WERI-Rb-1 (cell line): ENCODE data around the gene MICAL3.
"Not testable (repeated sequence)": the region's sequence is repeated elsewhere in the genome, so short reads cannot be mapped to it uniquely, and the experiment has no call there.

Source experiments
- DNase-seq: peaks from one replicate; pipeline ENCODE4 v3.0.0-alpha.2; 2020
- H3K27ac ChIP-seq: fragments of 250-450 bp; sonication (Bioruptor Pico); 2 replicates; pipeline ENCODE4 v1.5.1; 2020; ENCODE audit warnings: mild to moderate bottlenecking, moderate library complexity
- H3K27me3 ChIP-seq: fragments of 250-450 bp; sonication (Bioruptor Pico); 2 replicates; pipeline ENCODE4 v1.5.1; 2021; ENCODE audit warnings: mild to moderate bottlenecking, low read depth, moderate library complexity; ENCODE audit not compliant: insufficient read depth, severe bottlenecking
- H3K36me3 ChIP-seq: fragments of 250-450 bp; sonication (Bioruptor Pico); 2 replicates; pipeline ENCODE4 v1.5.1; 2020; ENCODE audit warnings: mild to moderate bottlenecking, moderate library complexity
- H3K4me3 ChIP-seq: 2 replicates; pipeline ENCODE4 v1.5.1; 2011; ENCODE audit warnings: low read depth, mild to moderate bottlenecking, control low read depth, low read length
- H3K9me3 ChIP-seq: fragments of 250-450 bp; sonication (Bioruptor Pico); 2 replicates; pipeline ENCODE4 v1.5.1; 2021; ENCODE audit warnings: mild to moderate bottlenecking, moderate library complexity; ENCODE audit not compliant: severe bottlenecking
- TF ChIP-seq, protein P1 (sequence below): IDR thresholded peaks from 2 replicates; pipeline ENCODE4 v1.5.1; 2011; ENCODE audit warnings: low read depth, mild to moderate bottlenecking, control low read depth, inconsistent platforms, low read length

Gene MICAL3

DNA sequence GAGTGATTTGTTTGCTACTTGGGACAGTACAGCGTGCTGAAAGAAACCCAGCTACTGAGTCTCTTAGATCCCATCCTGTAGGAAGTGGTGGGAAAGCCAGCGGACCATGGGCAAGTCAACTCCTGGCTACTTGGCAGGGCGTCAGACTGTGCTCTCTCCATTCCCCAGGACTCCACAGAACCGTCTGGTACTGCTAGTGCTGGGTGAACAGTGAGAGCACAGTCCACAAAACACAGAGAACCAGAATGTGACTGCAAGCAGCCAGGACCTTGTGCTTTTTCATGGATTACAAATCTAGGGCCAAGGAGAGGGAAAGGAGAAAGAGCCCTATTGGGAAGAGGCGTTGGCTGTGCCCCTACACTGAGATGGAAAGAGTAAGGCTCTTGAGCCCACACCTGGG, 260.3 kb downstream of the MICAL3 start:
- H3K4me3 ChIP-seq = no peak overlapping the region
- H3K9me3 ChIP-seq = no peaks in the 10 kb centered on the region
- TF ChIP-seq, protein P1, sequence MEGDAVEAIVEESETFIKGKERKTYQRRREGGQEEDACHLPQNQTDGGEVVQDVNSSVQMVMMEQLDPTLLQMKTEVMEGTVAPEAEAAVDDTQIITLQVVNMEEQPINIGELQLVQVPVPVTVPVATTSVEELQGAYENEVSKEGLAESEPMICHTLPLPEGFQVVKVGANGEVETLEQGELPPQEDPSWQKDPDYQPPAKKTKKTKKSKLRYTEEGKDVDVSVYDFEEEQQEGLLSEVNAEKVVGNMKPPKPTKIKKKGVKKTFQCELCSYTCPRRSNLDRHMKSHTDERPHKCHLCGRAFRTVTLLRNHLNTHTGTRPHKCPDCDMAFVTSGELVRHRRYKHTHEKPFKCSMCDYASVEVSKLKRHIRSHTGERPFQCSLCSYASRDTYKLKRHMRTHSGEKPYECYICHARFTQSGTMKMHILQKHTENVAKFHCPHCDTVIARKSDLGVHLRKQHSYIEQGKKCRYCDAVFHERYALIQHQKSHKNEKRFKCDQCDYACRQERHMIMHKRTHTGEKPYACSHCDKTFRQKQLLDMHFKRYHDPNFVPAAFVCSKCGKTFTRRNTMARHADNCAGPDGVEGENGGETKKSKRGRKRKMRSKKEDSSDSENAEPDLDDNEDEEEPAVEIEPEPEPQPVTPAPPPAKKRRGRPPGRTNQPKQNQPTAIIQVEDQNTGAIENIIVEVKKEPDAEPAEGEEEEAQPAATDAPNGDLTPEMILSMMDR = no peak
- DNase-seq = no peak
- H3K36me3 ChIP-seq = peaks cover under 1% of the 10 kb centered on the region; the same call in 1 of the 2 replicates
- no peaks in the 10 kb centered on the region for H3K27me3 ChIP-seq
- no peak overlapping the region for H3K27ac ChIP-seq

DNA sequence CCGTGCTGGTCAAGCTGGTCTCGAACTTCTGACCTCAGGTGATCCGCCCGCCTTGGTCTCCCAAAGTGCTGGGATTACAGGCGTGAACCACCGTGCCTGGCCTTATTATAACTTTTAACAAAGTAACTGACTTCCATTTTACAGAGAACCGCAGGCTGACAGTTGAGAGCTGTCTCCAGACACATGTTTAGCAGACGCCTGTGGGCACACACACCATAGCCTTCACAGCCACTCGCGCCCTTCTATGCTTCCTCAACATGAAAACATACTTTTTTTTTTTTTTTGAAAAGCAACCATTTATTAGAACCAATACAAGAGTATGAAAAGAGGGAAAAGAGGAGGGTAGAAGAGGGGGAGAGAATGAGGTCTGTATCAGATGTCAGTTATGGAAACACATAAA, 260.9 kb downstream of the MICAL3 start:
- H3K27me3 ChIP-seq, H3K4me3 ChIP-seq, H3K27ac ChIP-seq, H3K9me3 ChIP-seq, H3K36me3 ChIP-seq, DNase-seq: not testable (repeated sequence)

DNA sequence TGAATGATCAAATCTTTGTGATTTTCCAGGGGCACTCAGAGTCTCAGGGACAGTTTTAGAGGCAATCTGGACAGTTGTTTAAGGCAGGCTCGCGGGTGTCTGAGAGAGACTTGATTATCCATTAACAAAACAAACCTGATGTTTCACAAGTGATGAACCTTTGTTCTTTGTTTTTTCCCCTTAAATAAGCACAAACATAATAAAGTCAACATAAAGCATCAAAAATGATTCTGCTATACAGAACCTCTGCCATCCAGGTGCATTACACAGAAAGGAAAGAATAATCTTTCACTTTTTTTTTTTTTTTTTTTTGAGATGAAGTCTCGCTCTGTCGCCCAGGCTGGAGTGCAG, 263.2 kb downstream of the MICAL3 start:
- TF ChIP-seq, protein P1 = no peak
- Histone ChIP-seq H3K4me3 (no peak overlapping the region), H3K36me3 (no peaks in the 10 kb centered on the region; the same call in 1 of the 2 replicates), H3K9me3 (no peaks in the 10 kb centered on the region), H3K27me3 (no peaks in the 10 kb centered on the region), H3K27ac (no peak overlapping the region)
- DNase-seq = no peak

DNA sequence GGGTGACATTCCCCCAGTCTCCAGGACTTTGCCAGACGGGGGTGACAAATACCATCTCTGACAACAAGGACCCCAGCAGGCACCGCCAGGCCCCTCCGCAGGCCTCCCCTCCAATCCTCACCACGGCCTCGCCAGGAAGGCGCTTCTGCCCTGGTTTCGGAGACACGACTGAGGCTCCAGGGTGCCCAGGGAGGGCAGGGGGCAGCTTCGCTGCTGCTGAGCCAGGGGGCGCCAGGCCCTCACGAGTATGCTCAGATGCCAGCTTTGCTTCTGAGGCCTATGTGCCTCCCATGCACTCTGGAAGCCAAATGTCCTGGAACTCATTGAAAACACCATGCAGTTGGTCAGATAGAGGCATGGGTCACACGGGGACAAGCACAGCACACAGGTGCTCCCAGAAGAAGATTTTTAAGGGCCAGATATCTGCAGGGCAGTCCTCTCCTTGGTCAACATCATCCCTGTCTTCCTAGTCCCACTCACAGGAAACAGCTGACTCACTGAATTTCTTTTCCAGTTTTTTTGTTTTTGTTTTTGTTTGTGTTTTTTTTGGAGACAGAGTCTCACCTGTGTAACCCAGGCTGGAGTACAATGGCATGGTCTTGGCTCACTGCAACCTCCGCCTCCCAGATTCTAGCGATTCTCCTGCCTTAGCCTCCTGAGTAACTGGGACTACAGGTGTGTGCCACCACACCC, 270.0 kb downstream of the MICAL3 start:
- Histone ChIP-seq H3K9me3 (no peaks in the 10 kb centered on the region), H3K27me3 (no peaks in the 10 kb centered on the region), H3K4me3 (no peak overlapping the region), H3K27ac (no peak overlapping the region), H3K36me3 (no peaks in the 10 kb centered on the region; the same call in 1 of the 2 replicates)
- TF ChIP-seq, protein P1 = peak; percentile 53
- no peak for DNase-seq

DNA sequence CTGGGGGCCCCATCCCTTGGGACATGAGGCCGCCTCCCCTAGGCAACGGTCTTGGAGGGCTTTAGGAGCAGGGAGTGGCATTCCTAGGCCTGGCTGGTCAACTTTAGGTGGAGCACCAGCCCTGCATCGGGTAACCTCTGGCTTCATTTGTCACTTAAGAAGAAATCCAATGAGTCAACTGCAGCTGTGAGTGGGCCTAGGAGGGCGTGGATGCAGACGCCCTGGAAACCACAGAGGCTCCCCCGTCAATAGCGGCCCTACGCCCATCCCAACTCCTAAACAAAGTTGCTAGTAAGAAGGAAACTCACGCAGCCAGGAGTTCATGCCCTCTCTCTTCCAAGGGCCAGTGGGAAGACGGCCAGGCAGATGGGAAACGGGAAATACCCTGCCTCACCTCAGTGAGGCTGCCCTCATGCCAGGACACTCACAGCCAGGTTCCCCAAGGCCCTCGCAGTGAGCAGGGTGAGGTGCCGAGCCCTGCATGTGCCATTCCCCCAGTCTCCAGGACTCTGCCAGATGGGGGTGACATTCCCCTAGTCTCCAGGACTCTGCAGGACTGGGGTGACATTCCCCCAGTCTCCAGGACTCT, 270.9 kb downstream of the MICAL3 start:
- Histone ChIP-seq H3K9me3 (no peaks in the 10 kb centered on the region), H3K36me3 (no peaks in the 10 kb centered on the region; the same call in 1 of the 2 replicates), H3K27ac (no peak overlapping the region), H3K4me3 (no peak overlapping the region), H3K27me3 (no peaks in the 10 kb centered on the region)
- TF ChIP-seq, protein P1 = no peak
- no peak for DNase-seq

DNA sequence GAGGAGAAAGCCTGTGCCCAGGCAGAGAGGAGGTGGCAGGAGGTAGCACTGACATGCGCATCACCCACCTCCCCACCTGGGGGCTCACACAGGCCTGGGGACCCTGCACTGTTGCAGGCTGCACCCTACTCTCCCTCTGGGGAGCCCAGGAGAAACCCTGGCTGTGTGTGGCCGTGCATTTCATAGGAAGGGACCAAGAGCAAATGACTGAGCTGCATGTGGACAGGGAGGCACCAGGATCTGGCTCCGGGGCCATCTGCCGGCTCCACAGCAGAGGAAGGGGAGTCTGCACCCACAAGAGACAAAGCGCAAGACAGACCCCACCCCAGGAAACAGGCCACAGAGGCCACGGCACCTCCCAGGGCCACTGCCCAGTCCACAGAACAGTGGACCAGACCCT, 272.8 kb downstream of the MICAL3 start:
- Histone ChIP-seq H3K36me3 (no peaks in the 10 kb centered on the region), H3K4me3 (no peak overlapping the region), H3K27me3 (no peaks in the 10 kb centered on the region), H3K27ac (no peak overlapping the region), H3K9me3 (no peaks in the 10 kb centered on the region)
- DNase-seq = no peak
- TF ChIP-seq, protein P1 = no peak
